Upper lobe of right lung (tissue), 1 donor: ENCODE results near the gene EXOC2. TPM values are rescaled to one million over a fixed set of nuclear protein-coding genes. Genes with fewer than 3 reads are reported as not detected.

Source experiments
- ATAC-seq: fragments of 200-7000 bp; cut with Tn5 transposase; one replicate; pipeline ENCODE4 v1.9.1; 2020; ENCODE audit warnings: mild to moderate bottlenecking, moderate library complexity
- DNase-seq: peaks from one replicate; pipeline ENCODE4 v3.0.0-alpha.2; 2020
- H3K27ac ChIP-seq: fragments of 200-600 bp; one replicate; pipeline ENCODE4 v1.8.0; 2022
- H3K27me3 ChIP-seq: fragments of 200-600 bp; one replicate; pipeline ENCODE4 v1.8.0; 2022; ENCODE audit warnings: mild to moderate bottlenecking
- H3K36me3 ChIP-seq: fragments of 200-600 bp; one replicate; pipeline ENCODE4 v1.8.0; 2022
- H3K4me1 ChIP-seq: fragments of 200-600 bp; one replicate; pipeline ENCODE4 v1.8.0; 2022
- H3K4me3 ChIP-seq: fragments of 200-600 bp; one replicate; pipeline ENCODE4 v1.8.0; 2022; ENCODE audit warnings: mild to moderate bottlenecking
- H3K9me3 ChIP-seq: fragments of 200-600 bp; one replicate; pipeline ENCODE4 v1.8.0; 2022
- CTCF ChIP-seq: fragments of 200-600 bp; IDR thresholded peaks from one replicate; pipeline ENCODE4 v1.8.0; 2022; ENCODE audit warnings: antibody characterized with exemption
- intact Hi-C: fragments of 100-400 bp; cut with DNase I; formaldehyde crosslinking; loops from one replicate; pipeline ENCODE4 v1.11.0; 2022
- total RNA-seq: library from RNA; stranded (reverse); fragmentation: NEBNext Ultra II Directional; extraction: Animal tissue kit (Norgen Biotek cat#: 25700); gene quantifications from one replicate; pipeline ENCODE4 v1.2.1, GENCODE V29; 2021
- donor health status: DM: no; HTN: yes; CAD: no; lungs with severe emphysema.

Gene EXOC2
- total RNA-seq, 1 donor from 2014 or later, result 31.2 TPM

- H3K27me3 ChIP-seq, result no peaks in the 10 kb centered on the region
- TF ChIP-seq CTCF, result no peak
- H3K4me1 ChIP-seq, result no peaks in the 10 kb centered on the region
- H3K4me3 ChIP-seq, result no peak overlapping the region
- intact Hi-C loops, result no loop called here
- H3K27ac ChIP-seq, result no peak overlapping the region
- no peak for DNase-seq
- no peak for ATAC-seq
- H3K36me3 ChIP-seq, result no peaks in the 10 kb centered on the region
- H3K9me3 ChIP-seq, result no peaks in the 10 kb centered on the region
Observed at GRCh38 chr6:437037-437392, 255.9 kb downstream of the EXOC2 start.

GRCh38 chr6:436308-437036 is 256.5 kb downstream of the EXOC2 start:
- ATAC-seq (no peak), DNase-seq (no peak)
- H3K9me3 ChIP-seq, result no peaks in the 10 kb centered on the region
- no peak overlapping the region for H3K4me3 ChIP-seq
- no peaks in the 10 kb centered on the region for H3K36me3 ChIP-seq
- no peaks in the 10 kb centered on the region for H3K27me3 ChIP-seq
- no peak for TF ChIP-seq CTCF
- intact Hi-C loops, result no loop called here
- no peak overlapping the region for H3K27ac ChIP-seq
- no peaks in the 10 kb centered on the region for H3K4me1 ChIP-seq

GRCh38 chr6:435441-436307 is 257.3 kb downstream of the EXOC2 start:
- no peaks in the 10 kb centered on the region for H3K36me3 ChIP-seq
- H3K9me3 ChIP-seq, result no peaks in the 10 kb centered on the region
- TF ChIP-seq CTCF, result no peak
- H3K4me3 ChIP-seq, result no peak overlapping the region
- intact Hi-C loops, result no loop called here
- no peaks in the 10 kb centered on the region for H3K27me3 ChIP-seq
- no peak overlapping the region for H3K27ac ChIP-seq
- ATAC-seq (no peak), DNase-seq (no peak)
- no peaks in the 10 kb centered on the region for H3K4me1 ChIP-seq

Other genes starting within 250 kb of the EXOC2 start
- 1.0 TPM for gene HUS1B, start 36.0 kb downstream of the EXOC2 start, total RNA-seq